HG02981 (cell line): ENCODE measurements around the gene CHDH.

Experiments
- ATAC-seq: cut with Tn5 transposase; IDR thresholded peaks from one replicate; pipeline ENCODE4 v1.9.1; 2021; ENCODE audit warnings: mild to moderate bottlenecking, moderate library complexity; ENCODE audit not compliant: unreplicated experiment

Gene CHDH

GRCh38 chr3:53856964-53857363 lies 10.7 kb upstream of the CHDH start:
- ATAC-seq: no peak

- ATAC-seq: no peak
Observed at GRCh38 chr3:53850895-53851294, 4.7 kb upstream of the CHDH start.

GRCh38 chr3:53849916-53850315 lies 3.7 kb upstream of the CHDH start:
- no peak for ATAC-seq

- no peak for ATAC-seq
Observed at GRCh38 chr3:53846851-53847155, 584 bp upstream of the CHDH start.

- ATAC-seq: no peak
Observed at GRCh38 chr3:53845881-53846133, 412 bp downstream of the CHDH start.

- peak; percentile 12 for ATAC-seq
Observed at GRCh38 chr3:53845103-53845880, 927 bp downstream of the CHDH start.

GRCh38 chr3:53844262-53845102 lies 1.7 kb downstream of the CHDH start:
- no peak for ATAC-seq

GRCh38 chr3:53843195-53844177 lies 2.7 kb downstream of the CHDH start:
- no peak for ATAC-seq

- no peak for ATAC-seq
Observed at GRCh38 chr3:53842436-53843194, 3.6 kb downstream of the CHDH start.

GRCh38 chr3:53841296-53841695 lies 4.9 kb downstream of the CHDH start:
- ATAC-seq: no peak

- ATAC-seq: no peak
Observed at GRCh38 chr3:53837331-53837730, 8.9 kb downstream of the CHDH start.

- ATAC-seq: no peak
Observed at GRCh38 chr3:53836084-53836872, 9.9 kb downstream of the CHDH start.

GRCh38 chr3:53835257-53835656 lies 11.0 kb downstream of the CHDH start:
- no peak for ATAC-seq

- no peak for ATAC-seq
Observed at GRCh38 chr3:53834429-53835095, 11.7 kb downstream of the CHDH start.

GRCh38 chr3:53833700-53834099 lies 12.5 kb downstream of the CHDH start:
- no peak for ATAC-seq

GRCh38 chr3:53833053-53833645 lies 13.1 kb downstream of the CHDH start:
- ATAC-seq: no peak

- ATAC-seq: no peak
Observed at GRCh38 chr3:53830944-53831343, 15.3 kb downstream of the CHDH start.

GRCh38 chr3:53829605-53830004 lies 16.6 kb downstream of the CHDH start:
- no peak for ATAC-seq

GRCh38 chr3:53828581-53828980 lies 17.6 kb downstream of the CHDH start:
- no peak for ATAC-seq
